ENCODE results near the gene MIB1.

DNA sequence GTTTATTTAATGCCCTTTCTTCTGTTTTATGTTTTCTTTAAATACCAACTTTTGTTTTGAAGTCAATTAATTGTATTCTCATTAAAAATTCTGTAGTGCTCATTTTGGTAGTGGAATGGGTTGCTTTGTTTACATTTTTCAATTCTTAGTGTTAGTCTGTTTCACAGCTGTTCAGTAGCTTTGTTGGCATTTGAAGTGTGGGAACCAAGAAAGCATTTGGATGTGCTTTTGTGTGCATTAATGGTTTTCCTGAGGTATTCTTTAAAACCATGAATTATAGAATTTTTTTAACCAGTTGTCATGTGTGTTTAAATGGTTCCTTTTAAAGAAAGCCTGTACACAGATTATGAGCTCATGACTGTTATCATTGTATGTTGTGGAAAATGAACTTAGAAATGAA lies 19.7 kb downstream of the MIB1 start:
- no peak for TF ChIP-seq ZFP3 (CRISPR knock-in tag; IDR thresholded peaks at IDR 0.05)
- TF ChIP-seq, protein P1, sequence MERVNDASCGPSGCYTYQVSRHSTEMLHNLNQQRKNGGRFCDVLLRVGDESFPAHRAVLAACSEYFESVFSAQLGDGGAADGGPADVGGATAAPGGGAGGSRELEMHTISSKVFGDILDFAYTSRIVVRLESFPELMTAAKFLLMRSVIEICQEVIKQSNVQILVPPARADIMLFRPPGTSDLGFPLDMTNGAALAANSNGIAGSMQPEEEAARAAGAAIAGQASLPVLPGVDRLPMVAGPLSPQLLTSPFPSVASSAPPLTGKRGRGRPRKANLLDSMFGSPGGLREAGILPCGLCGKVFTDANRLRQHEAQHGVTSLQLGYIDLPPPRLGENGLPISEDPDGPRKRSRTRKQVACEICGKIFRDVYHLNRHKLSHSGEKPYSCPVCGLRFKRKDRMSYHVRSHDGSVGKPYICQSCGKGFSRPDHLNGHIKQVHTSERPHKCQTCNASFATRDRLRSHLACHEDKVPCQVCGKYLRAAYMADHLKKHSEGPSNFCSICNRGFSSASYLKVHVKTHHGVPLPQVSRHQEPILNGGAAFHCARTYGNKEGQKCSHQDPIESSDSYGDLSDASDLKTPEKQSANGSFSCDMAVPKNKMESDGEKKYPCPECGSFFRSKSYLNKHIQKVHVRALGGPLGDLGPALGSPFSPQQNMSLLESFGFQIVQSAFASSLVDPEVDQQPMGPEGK (CRISPR knock-in tag; IDR thresholded peaks at IDR 0.05; ENCODE audit: borderline replicate concordance): no peak

Data from SK-N-SH treated with all-trans-retinoic acid at 6 μM for 48 hours (cell line).